Measurements from ENCODE around the gene EIF4G3.
"Not testable (repeated sequence)": the region's sequence is repeated elsewhere in the genome, so short reads cannot be mapped to it uniquely, and the experiment has no call there.

The EIF4G3 gene

DNA sequence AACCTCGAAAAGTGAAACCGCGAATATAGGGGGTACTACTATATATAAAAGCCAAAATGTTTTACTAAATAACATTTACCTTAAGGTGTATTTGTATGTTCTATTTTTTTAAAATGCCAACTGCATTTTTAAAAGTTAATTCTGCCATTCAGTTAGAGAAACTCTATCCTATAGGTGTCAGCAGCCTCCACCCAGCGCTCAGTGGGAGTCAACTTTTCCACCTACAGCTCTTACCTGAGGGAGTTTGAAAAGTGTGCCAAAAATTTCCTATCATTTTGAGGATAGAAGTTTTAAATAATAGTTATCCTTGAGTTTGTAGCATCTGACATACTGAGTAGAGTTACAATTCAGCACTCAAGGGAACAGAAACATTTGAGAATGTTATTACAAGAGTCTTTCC, 383.5 kb downstream of the EIF4G3 start:
- DNase-seq = no peak

GRCh38 chr1:20792196-20792595, 384.5 kb downstream of the EIF4G3 start:
- peak; percentile 15 for DNase-seq

- DNase-seq = no peak
Observed at GRCh38 chr1:20790785-20791184, 385.9 kb downstream of the EIF4G3 start.

GRCh38 chr1:20789598-20789997, 387.1 kb downstream of the EIF4G3 start:
- not testable (repeated sequence) for DNase-seq

DNA sequence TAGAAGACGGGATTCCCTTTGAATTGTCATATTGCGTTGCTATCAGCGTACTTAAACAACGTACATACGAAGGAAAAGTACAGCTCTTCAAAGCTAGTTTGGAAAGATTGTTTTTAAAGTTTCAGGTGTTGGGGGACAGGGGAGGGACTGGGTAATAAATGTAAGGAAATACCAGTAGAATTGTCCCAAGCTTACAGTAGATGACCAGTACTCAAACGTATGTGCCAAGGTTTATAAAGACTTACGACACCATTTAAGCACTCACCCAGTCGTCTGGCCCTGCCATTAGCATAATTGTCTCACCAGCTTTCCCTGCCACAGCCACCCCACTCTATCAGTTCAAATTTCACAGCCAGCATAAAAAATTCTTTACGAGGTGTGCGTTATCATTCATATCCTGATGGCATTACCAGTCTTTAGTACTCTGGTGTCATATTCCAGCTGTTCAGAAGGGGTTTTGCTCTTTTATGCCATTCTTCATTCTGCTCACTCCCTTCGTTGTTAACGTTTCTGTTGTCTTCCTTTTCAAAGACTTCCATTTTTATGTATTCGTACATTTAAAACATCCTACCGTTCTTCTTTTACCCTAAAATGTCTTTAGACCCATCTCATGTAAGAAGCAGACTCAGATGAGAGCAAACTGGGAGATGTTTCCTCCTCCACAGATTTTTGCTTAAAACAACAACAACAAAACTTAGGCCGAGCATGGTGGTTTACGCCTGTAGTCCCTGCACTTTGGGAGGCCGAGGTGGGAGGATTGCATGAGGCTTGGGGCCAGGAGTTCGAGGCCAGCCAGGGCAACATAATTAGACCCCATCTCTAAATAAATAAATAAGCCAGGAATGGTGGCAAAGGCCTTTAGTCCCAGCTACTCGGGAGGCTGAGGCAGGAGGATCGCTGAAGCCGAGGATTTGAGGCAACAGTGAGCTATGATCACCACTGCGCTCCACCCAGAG, 388.6 kb downstream of the EIF4G3 start:
- peak; percentile 70 for DNase-seq

DNA sequence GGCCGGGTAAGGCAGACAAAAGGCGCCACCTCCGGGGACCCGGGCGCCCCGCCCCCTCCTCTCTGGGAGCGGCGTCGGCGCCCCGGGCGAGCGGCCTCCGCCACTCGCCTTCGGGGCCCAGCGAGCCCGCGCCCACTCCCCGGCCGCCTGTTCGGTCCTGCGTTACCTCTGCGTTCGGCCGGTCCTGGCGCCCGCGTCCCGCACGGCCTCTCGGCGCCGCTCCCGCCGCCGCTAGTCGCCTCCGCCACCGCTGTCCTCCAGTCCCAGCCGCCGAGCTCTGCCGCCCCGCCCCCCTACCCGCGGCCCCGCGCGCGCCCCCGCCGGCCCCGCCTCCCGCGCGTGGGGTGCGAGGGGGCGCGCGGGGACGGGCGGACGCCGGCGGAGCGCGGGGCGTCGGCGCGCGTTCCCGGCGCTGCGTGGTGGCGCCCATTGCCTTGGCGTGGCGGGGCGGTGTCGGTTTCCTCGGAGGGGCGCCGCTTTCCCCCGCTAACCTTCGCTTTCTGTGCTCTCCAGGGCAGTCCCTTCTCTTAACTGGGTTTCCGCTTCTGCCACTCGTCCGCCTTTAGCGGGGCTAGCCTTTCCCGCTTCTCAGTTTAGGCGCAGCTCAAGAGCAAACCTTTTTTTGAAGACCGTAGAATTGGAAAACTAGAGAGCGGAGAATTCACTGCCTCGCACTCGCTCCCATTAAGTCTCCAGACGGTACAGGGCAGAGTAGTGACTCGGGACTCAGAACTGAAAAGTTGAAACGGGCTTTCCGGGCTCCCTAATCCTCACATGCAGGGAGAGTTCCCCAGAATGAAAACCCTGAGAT, 389.5 kb downstream of the EIF4G3 start, which contains the start of gene HP1BP3:
Gene HP1BP3 (minus strand): TSS at position 279 of the 811 bp plus-strand sequence. CDS start 6,867 bp downstream, outside the sequence.
- peak; percentile 79 for DNase-seq

- DNase-seq = peak; percentile 94
Observed at GRCh38 chr1:20786253-20787028, 390.3 kb downstream of the EIF4G3 start.

DNA sequence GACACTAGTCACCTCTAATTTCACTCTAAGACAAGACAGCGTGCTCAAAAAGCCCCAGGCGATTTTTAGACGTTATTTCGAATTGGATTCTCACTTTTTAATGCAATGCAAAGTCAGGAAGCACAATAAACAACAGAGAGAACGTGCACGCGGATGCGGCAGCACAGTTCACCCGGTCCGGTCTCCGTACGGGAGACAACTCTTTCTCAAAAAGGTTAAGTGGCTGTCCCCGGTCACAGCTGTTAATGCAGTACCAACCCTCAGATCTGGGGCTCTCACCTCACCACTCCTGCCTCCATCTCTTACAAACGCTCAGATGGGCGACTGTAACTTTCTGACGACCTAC, 390.8 kb downstream of the EIF4G3 start:
- DNase-seq = no peak

DNA sequence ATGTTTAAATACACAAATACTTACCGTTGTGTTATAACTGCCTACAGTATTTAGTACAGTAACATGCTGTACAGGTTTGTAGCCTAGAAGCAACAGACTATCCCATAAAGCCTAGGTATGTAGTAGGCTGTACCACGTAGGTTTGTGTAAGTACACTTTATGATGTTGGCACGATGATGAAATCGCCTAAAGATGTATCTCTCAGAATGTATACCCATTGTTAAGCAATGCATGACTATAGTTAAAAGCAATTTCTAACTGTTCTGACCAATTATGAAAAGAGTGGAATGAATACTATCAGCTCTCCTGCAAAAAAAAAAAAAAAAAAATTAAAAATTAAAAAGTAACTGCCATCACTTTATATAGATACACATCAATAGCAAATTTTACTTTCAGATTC, 401.0 kb downstream of the EIF4G3 start:
- DNase-seq = no peak

DNA sequence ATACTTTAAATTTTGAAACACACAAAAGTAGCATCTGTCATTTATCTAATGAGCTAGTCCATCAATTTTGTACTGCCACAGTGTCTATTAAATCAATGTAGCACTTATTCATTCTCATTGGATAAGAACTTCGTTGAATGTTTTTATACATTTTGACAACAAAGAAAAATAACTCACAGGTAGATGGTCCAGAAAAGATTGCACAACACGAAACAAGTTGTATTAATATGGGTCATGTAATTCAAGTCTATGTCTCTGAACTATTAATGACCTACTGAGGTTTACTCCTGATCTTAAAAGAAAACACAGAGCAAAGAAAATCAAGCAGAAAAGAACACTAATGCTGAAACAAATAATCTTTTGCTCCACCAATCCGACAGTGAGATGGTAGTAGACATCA, 404.9 kb downstream of the EIF4G3 start:
- no peak for DNase-seq

GRCh38 chr1:20770314-20771087, 406.2 kb downstream of the EIF4G3 start:
- no peak for DNase-seq

DNA sequence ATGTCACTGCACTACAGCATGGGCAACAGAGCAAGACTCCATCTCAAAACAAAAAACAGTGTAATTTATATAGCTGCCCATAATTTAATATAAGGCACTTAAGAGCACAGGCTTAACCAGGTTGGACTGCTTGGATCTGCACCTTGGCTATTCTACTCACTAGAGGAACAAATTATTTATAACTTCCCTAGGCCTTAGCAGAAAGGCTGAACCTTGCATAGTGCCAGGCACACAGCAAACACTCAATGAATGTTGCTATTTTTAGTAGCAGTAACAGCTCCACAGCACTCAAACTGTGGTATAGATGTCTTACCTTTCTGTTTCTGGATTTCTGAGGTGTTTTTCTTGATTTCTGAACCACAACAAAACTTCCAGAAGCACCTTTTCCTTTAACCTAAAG, 409.4 kb downstream of the EIF4G3 start:
- DNase-seq = no peak

- no peak for DNase-seq
Observed at GRCh38 chr1:20763417-20763816, 413.3 kb downstream of the EIF4G3 start.

- DNase-seq = no peak
Observed at GRCh38 chr1:20760322-20760721, 416.4 kb downstream of the EIF4G3 start.

Measured in fibroblast of skin of back (primary cell).